Iris pigment epithelial cell (primary cell): ENCODE data around the gene GIMAP1.

Experiments used
- DNase-seq: peaks from one replicate; pipeline ENCODE4 v3.0.0-alpha.2; 2011; ENCODE audit warnings: low read depth

The GIMAP1 gene

GRCh38 chr7:150748376-150748775 lies 32.0 kb downstream of the GIMAP1 start:
- no peak for DNase-seq

DNA sequence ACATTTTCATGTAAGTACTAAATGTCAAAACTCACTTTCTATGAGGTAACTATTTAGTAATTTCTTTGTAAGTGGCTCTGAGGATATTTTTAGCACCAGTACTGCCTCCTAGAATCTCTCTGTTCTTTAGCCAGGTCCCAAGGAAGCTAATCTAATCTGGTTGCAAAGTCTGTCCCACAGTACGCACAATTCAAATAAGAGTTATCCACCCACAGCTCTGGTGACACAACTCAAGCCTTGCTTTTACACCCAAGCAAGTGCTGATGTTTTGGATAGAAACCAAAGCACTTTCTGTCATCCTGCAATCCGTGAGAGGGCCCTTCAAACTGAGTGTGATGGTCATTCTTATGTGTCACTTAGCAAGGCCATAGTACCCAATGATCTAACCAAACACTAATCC lies 35.3 kb downstream of the GIMAP1 start:
- DNase-seq = no peak

- no peak for DNase-seq
Measured at GRCh38 chr7:150753239-150753638, 36.8 kb downstream of the GIMAP1 start.

GRCh38 chr7:150753826-150754603 lies 37.6 kb downstream of the GIMAP1 start:
- DNase-seq = no peak

GRCh38 chr7:150754951-150755350 lies 38.5 kb downstream of the GIMAP1 start:
- no peak for DNase-seq

DNA sequence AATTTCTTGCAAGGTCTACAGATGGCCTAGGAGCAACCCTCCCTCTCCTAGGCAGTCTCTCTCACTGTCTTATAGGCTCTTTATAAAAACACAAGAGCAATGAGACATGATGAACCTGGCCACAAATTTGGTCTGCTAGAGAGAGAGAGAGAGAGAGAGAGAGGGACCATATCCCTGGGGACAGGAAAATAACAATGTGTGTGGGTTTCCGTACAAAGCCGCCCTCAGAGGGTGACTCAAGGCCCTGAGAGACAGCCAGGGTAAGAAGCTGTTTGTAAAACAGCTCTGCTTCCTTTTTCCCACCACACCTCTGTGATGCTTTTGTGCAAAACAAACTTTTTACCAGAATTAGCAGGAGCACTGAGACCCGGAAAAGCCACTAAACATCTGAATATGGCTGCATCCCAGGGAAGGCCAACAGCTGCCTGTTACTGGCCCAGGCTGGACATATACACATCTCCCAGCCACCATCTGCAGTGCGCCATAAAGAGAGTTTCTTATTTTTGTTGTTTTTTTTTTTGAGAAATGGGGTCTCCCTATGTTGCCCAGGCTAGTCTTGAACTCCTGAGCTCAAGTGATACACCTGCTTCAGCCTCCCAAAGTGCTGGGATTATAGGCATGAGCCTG lies 39.2 kb downstream of the GIMAP1 start:
- no peak for DNase-seq

DNA sequence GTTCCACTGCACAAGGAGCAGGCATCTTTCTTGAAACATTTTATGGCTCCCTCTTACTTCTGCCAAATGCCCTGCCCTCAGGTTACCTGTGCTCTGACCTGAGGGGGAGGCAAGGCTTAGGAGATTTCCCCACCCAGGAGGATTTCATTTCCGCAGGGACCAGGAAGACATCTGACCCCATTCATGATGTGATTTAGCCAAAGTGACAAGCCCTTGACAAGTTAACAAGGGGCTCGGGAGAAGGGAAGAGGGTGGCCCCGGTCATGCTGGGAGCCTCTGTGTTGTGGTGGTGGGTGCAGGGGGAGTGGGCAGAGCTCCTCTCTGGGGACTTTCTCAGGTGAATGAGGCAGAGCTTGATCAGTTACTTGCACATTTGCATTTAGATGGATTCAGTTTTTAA lies 39.8 kb downstream of the GIMAP1 start:
- no peak for DNase-seq

DNA sequence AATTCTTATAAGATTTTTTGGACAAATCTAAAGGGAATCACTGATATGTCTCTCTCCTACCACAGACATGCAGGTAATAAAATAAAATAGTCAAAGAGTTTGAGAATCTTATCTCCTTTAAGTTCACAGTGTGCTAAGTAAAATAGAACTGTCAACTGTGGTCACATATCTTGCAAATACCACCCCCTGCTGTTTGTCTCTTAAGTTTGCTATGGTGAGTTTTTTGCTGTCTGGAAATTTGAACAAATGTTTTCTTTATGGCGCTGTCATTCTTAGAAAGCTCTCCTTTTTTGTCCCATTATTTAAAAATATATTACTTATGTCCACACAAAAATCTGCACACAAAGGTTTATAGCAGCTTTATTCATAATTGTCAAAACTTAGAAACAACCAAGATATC lies 40.4 kb downstream of the GIMAP1 start:
- no peak for DNase-seq

GRCh38 chr7:150759479-150759878 lies 43.1 kb downstream of the GIMAP1 start:
- DNase-seq = no peak

- no peak for DNase-seq
Measured at GRCh38 chr7:150766334-150766709, 49.9 kb downstream of the GIMAP1 start.

- no peak for DNase-seq
Measured at GRCh38 chr7:150769768-150770167, 53.4 kb downstream of the GIMAP1 start.
